RWPE1 (cell line): ENCODE measurements around the gene GREB1.

Experiments used
- CTCF ChIA-PET: fragments of 350-600 bp; sonication (Branson Sonifier 250); formaldehyde crosslinking; extraction: SDS; loops from one replicate; lab custom pipeline; 2021; lab: Yijun Ruan, JAX
- POLR2A ChIA-PET: fragments of 400-600 bp; formaldehyde crosslinking; extraction: SDS; loops from one replicate; lab custom pipeline; 2020; ENCODE audit warnings: antibody characterized with exemption; ENCODE audit not compliant: low non-redundant PET; lab: Yijun Ruan, JAX
- DNase-seq: peaks from one replicate; pipeline ENCODE4 v3.0.0; 2012; ENCODE audit warnings: low spot score
- H3K27ac ChIP-seq: fragments of 450-650 bp; 2 replicates; pipeline ENCODE4 v1.5.1; 2017
- CTCF ChIP-seq: fragments of 450-650 bp; conservative IDR thresholded peaks from 2 replicates; pipeline ENCODE4 v1.5.1; 2017; ENCODE audit warnings: low read depth, mild to moderate bottlenecking

GREB1 gene

GRCh38 chr2:11562476-11562875 lies 28.6 kb downstream of the GREB1 start:
- no peak overlapping the region for H3K27ac ChIP-seq
- ChIA-PET POLR2A (no interaction called here), CTCF (interaction anchor here (0.7 to 1.2 kb wide), 2 partner anchors 22 to 62 kb away, joined by 3 to 4 read pairs; no protein-coding TSS in a partner anchor)
- DNase-seq = no peak
- no peak for TF ChIP-seq CTCF

DNA sequence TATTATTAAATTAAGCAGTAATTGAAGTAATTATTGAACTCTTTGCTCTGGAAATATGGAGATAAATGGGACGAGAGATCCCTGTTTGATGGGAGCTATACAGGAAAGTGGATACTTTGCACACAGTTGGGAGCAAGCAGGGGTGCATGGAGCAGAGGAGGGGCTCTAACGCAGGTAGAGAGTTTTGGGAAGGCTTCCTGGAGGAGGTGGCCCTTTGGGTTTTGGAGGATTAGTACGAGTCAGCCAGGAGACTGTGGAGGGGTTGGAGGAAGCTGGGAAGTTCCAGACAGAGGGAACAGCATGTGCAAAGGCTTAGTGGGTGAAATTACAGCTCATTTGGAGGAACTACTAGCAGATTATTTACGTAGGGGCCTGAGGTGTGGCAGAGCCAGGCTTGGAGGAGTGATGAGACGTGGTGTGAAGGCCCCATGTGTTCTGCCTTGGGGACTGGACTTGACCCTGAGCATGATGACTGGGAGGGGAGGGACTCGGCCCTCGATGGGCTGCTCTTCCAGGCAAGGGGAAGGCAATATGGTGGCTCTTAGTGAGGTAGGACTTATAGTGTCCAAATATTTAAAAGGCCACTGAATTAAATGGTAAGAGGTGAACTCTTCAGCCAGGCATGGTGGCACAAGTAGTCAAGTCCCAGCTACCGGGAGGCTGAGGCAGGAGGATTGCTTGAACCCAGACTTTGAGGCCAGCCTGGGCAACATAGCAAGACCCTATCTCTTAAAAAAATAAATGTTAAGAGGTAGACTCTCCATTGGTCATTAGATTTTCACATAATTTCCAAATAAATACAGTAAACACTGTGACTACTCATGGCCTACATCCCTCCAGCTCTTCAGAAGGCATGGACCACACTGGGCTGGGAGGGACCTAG lies 30.2 kb downstream of the GREB1 start:
- H3K27ac ChIP-seq = no peak overlapping the region
- POLR2A ChIA-PET = no interaction called here
- CTCF ChIA-PET = no interaction called here
- DNase-seq = no peak
- no peak for TF ChIP-seq CTCF

DNA sequence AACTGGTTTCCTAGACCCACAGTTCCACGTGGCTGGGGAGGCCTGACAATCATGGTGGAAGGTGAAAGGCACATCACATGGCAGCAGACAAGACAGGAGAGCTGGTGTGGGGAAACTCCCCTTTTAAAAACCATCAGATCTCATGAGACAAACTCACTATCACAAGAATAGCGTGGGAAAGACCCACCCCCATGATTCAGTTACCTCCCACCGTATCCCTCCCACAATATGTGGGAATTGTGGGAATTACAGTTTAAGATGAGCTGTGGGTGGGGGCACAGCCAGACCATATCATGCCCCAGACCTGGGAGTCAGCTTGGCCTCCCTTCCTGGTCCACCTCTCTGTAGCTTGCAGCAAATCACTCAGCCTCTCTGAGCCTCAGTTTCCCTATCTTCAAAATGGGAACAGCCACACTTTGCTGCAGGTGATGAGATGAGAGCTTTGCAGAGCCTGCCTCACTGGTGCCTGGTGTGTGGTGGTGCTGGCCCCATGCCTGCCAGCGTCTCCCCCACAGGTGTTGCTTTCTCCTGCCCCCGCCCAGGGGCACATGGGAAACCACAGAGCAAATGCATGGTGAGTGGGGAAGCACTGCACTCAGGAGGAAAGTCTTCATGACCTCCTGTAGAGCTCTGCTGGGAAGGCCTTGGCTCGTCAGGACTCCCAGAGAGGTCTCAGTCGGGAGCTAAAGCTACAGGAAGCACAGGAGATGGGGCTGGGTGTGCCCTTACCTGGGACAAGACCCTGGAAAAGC lies 31.1 kb downstream of the GREB1 start:
- no peak overlapping the region for H3K27ac ChIP-seq
- ChIA-PET POLR2A (no interaction called here), CTCF (interaction anchor here (1.3 kb wide), 1 partner anchor 31 kb away, joined by 5 read pairs; the partner anchor contains the start of gene GREB1)
- no peak for DNase-seq
- no peak for TF ChIP-seq CTCF

DNA sequence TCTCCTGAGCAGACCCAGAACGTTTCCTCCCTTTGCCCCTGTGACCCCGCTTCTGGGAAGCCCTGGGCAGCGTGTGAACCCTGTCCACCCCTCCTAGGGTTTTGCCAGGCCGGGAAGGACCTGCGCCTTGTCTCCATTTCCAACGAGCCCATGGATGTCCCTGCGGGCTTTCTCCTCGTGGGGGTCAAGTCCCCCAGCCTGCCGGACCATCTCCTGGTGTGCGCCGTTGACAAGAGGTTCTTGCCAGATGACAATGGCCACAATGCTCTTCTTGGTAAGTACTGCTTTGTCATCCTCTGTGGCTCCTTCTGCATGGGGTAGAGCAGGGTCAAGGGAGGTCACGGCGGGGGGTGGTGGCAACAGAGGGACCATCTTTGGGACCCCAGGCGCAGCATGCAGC lies 32.5 kb downstream of the GREB1 start:
- no peak for DNase-seq
- ChIA-PET POLR2A (no interaction called here), CTCF (no interaction called here)
- no peak overlapping the region for H3K27ac ChIP-seq
- no peak for TF ChIP-seq CTCF

GRCh38 chr2:11567631-11568031 lies 33.8 kb downstream of the GREB1 start:
- POLR2A ChIA-PET = no interaction called here
- TF ChIP-seq CTCF = no peak
- DNase-seq = no peak
- no peak overlapping the region for H3K27ac ChIP-seq
- CTCF ChIA-PET = interaction anchor here (0.5 kb wide), 2 partner anchors 211 to 735 kb away, joined by 3 read pairs; no protein-coding TSS in a partner anchor

GRCh38 chr2:11568436-11568835 lies 34.6 kb downstream of the GREB1 start:
- DNase-seq = no peak
- TF ChIP-seq CTCF = no peak
- ChIA-PET CTCF (interaction anchor here (1.0 kb wide), 1 partner anchor 113 kb away, joined by 3 read pairs; no protein-coding TSS in a partner anchor), POLR2A (no interaction called here)
- H3K27ac ChIP-seq = no peak overlapping the region
